ENCODE data around the gene SV2B.

SV2B gene

DNA sequence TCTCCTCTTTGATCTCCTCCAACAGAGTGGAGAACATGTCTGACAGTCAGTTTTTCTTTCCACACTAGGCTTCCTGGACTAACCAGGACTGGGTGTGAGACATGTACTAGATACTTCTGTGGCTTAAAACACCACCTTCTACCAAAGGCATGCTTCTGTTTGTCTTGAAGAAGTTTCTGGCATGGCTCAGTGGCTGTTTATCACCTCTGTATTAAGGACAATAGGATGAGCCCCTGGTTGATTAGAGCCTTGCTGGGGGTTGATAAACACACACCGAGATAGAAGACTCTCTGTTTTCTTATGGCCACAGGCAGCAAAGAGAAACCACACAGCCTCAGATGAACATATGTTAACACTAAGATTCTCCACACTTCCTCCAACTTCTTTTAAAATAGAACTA lies 40.5 kb downstream of the SV2B start:
- no peak for DNase-seq (ENCODE audit: low spot score)

DNA sequence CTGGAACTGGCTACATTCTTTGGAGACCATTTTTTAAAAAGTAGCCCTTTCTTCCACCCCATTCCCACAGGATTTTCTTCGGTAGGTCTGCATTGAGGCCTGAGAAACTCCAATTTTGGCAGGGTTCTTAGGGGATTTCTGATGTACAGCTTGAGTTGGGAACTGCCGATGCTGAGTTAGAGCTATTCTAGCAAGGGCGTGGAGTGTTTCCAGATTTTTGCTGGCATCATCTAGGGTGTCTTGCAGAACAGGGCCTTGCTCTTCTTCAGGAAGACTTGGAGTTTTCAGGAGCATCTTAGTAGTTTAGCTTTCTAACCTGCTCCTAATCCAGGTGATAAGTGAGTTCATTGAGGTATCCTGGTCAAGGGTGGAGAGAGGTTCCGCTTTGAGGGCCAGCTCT lies 41.0 kb downstream of the SV2B start:
- DNase-seq (ENCODE audit: low spot score): no peak

DNA sequence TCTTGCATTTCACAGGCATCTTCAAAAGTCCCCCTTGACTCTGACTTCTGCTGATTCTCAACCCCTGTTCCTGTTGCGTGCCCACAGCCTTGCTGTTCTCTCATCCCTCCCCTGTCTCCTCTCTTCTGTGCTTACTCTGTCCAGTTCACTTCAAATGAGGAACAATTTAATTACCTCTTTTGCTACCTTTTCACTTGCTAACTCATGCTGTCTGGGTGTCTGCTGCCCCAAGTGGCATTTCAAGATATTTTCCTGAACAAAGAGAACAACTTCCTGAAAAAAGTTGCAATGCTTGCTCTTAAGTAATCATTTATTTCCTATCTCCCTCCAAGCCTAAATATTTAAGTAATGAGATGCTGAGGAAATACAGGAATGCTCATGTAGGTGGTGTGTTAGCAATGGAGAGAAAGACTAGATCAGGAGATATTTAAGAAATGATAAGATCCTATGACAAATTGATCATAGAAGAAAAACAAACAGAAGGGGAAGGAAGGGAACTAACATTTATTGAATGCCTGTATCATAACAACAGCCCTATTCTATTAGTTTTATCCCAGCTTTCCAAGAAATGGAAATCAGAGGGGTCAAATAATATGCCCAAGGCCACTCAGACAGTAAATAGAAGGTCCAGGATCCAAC lies 42.2 kb downstream of the SV2B start:
- peak; percentile 24 for DNase-seq (ENCODE audit: low spot score)

DNA sequence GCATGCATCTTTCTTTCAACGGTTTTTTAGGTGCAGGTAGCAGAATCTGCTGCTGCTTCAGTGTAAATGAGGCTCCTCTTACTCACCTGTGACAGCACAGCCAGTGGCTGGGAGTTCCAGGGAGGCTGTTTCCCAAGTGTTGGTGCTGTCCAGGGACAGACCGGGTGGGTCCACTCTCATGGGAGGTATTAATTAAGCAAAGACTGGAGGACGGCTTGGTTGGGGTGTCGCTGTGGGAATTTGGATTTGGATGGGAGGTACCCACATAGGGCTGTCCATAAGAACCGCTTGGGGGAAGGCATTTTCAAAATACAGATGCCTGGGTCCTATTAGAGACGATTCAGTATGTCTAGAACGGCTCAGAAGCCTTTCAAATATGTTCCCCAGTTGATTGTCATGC lies 42.9 kb downstream of the SV2B start:
- no peak for DNase-seq (ENCODE audit: low spot score)

DNA sequence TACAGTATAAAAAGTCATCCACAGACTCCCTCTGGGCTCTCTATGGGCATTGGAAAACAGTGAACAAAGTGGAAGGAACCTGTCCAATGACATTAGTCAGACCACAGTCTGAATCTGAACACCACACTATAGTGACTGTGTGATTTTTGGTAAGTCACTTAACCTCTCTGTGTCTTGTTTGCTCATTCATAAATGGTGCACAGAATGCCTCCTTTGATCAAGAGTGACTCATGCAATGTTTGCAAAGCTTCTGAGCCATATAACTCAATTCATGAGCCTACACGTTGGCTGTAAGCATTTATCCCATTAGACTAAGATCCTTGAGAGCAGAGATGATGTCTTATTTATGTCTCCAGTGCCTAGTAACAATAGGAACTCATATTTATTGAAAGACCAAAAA lies 46.7 kb downstream of the SV2B start:
- DNase-seq (ENCODE audit: low spot score): no peak

DNA sequence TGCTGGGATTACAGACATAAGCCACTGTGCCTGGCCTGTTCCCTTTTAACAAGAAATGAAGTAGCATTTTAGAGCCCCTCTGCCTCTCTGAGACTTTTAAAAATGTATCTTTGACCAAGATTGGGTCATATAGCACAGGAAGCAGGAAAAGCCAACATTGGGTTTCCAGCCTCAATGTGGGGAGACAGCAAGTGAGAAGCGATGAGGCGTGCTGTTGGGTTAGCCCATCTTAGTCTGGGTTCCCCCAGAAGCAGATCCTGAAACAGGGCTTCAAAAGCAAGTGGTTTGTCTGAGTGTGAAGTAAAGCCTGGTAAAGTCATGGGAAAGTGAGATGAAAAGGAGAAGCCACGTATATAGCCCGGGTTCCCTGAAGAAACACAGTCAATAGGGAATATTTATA lies 48.2 kb downstream of the SV2B start:
- no peak for DNase-seq (ENCODE audit: low spot score)

DNA sequence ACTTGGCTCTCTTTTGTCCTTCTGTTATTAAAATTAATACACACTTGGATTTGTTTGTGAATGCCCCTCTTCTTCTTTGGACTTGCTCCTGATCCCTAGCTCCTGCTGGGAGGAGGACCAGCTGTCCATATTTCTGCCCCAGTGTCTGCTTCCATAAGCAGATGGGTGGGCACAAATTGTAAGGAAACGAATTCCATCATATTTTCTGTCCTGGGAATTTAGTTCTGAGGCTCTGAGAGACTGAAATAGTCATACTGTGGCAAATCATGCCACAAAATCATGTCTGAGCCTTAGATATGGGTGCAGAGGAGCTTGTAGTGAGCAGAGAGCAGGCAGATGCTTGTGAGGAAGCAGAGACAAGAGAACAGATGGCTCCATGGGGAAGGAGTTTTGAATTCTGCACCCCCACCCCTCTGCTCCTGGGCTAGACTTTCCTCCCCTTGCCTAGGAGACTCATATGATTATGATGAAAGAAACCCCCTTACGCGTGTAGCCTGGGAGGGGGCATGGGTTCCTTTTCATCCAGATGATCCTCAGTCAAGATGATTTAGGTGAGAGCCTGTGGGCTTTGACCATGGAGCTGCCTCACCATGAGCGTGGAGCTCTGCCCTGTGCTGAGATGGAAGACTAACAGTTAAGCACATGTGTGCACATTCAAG lies 50.6 kb downstream of the SV2B start:
- no peak for DNase-seq (ENCODE audit: low spot score)

DNA sequence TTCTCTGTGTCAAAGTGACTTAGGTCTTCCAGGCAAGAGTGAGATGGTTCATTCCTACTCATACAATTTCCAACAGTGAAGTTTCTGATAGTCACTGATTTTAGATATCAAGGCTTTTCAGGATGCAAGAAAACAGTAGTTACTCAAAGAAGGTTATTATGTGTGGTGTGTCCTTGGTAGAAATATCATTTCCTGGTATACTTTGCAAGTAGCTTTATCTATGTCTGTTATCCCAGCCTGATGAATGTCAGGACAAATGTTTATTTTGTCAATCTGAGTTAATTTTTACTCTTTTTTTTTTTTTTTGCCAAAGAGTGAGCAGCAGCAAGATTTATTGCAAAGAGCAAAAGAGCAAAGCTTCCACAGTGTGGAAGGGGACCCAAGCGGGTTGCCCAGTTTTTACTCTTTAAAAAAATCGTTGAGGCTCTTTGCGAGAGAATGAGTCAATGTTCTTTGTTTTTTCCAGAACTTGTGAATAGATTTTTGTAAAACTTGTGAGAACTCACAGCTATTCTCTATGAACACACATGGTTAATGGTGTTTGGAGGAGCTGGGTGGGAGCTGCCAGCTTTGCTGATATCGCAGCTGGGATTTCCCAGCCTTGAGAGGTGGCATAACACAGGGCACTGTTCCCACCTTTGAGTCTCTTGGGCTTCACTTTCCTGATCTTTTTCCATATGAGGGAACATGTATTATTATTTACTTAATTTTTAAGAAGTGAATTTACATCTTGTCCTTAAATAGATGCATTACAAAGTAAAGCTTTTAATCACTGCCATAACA lies 51.9 kb downstream of the SV2B start:
- DNase-seq (ENCODE audit: low spot score): no peak

DNA sequence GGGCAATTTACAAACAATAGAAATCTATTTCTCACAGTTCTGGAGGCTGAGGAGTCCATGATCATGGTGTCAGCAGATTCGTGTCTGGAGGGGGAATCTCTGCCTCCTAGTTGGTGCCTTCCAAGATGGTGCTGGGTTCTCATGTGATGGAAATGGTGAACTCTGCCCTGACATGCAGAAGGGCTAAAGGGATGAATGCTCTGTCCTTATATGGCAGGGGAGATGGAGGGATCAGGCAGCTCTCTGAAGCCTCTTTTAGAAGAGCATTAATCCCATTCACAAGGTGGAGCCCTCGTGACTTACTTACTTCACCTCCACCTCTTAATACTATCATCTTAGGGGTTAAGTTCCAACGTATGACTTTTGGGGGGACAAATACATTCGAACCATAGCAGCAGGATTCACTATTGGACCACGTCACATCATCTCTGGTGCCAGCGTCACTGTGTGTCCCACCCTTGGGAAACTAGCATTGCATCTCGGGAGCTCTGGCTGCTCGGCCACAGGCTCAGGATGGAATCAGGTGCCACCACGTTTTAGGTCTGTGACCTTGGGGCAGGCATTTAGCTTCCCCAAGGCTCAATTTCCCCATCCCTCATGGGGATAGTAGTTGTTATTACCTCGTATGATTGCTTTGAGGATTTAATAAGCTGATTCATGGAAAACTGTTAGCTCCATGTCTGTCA lies 53.0 kb downstream of the SV2B start:
- DNase-seq (ENCODE audit: low spot score): no peak

DNA sequence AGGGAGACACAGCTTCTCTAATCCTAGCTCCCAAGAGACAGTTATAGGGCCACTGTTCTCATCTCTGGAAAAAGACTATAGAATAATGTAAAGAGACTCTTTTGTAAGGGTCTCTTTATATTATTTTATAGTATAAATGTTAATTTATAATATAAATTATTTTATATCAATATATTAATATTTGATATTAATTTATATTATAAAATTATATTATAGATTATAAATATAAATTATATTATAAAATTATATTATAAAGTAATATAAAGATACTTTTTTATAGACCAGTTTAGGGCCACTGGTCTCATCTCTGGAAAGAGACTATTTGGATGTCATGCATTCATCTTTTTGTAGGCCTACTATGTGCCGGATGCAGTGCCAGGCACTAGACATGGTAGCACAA lies 53.9 kb downstream of the SV2B start:
- DNase-seq (ENCODE audit: low spot score): no peak

DNA sequence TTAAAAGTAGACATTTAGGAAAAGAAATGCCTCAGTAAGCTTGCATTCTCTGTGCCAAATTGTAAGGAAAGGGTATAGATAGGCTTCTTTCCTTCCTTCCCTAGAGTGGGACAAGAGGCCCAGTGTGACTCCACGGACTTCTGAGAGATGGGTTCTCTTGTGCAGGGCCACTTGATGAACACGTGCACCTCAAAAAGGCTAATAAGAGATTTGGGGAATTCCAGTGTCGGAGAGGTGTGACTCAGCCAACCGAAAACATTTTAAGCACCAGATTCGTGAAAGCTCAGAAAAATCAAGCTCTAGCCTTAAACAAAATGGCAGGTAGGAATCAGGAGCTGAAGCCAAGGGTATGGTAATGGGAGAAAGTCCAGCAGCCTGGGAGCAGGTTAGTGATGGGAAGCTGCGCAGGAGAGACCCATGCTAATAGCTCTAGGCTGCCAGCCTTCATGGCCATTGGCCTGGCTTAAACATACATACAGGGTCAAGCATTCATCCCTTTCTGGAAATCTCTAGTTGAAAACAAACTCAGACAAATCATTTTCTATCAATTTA lies 56.2 kb downstream of the SV2B start:
- no peak for DNase-seq (ENCODE audit: low spot score)

DNA sequence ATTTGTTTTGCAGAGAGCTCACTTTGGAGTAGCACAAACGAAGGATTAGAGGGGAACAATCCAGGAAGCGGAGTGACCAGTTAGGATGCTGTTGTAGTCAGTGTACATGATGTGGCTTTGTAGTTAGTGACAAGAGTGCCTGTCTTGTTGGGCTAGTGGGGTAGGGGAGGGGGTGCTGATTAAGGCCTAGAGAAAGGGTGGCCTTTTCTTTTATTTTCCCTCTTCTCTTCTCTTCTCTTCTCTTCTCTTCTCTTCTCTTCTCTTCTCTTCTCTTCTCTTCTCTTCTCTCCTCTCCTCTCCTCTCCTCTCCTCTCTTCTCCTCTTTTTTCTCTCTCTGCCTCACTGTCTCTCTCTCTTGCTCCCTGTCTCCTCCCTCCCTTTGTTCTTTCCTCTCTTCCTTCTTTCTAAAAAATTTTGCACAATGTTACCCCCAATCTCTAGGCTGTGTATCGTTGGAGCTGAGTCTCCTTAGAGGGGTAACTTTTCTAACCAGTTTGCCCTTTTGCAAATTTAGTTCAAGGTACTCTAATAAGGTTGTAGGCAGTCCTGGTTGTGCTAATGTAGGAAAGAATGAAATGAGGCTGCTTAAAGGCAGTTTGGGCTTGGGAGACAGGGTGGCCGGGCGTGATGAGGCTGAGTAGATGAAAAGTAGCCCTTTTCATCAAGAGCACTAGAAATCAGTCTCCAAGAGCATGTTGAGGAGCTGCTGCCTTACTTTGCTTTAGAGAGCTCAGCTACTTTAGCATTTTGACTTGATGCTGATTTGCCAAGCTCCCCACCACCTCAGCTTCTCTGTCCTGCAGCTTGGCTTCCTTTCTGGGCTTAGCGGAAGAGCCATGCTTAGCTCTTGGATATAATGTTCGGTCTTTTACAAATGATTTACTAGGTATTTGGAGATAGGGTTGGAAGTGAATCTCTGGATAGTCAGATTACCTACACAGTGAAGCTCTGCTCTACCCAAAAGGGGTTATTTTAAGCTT lies 58.6 kb downstream of the SV2B start:
- DNase-seq (ENCODE audit: low spot score): no peak

DNA sequence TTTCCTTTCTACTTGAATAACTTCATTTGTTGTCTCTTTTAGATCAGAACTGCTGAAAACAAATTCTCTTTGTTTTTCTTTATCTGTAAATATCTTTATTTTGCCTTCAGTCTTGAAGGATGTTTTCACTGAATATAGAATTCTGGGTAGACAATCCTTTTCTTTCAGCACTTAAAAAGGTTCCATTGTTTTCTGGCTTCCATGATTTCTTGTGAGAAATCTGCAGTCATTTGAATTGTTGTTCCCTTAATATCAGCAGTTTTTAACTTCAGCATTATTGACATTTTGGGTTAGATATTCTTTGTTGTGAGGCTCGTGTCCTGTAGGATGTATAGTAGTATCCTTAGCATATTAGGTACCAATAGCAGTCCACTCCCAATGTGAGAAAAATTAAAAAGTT lies 65.8 kb downstream of the SV2B start:
- DNase-seq (ENCODE audit: low spot score): no peak

DNA sequence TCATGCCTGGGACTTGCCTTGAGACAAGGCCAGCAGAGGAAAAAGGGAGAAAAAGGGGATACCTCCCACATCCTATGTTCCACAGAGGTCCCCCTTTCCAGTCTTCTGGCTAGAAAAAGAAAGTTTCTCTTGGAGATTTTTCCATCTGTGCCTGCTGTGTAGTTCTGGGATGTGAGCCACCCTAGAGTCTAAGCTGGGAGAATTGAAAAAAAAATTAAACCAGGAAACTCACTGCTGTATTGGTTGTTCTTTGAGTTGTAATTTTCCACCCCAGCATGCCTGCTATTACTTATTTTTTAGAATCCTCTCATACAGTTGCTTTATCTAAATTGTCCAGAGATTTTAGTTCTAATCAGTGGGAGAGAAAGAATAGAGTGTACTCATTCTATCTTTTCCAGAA lies 68.4 kb downstream of the SV2B start:
- DNase-seq (ENCODE audit: low spot score): no peak

DNA sequence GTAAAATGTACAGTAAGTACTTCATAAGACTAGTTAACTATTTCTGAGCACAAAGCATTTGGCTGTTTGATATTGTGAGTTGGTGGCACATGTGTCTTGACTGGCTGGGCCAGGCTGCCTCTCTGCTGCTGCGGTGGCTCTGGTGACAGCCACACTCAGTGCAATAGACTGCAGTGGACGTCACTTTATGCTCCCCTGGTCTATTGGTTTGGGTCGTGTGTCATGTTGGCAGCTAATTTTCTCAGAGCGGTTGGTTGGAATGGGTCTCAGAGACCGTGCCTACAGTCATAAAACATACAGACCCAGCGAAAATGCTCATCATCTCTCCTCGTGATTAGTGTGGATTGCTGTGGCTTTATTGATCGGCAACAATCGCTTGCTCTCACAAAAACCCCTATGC lies 71.3 kb downstream of the SV2B start:
- no peak for DNase-seq (ENCODE audit: low spot score)

DNA sequence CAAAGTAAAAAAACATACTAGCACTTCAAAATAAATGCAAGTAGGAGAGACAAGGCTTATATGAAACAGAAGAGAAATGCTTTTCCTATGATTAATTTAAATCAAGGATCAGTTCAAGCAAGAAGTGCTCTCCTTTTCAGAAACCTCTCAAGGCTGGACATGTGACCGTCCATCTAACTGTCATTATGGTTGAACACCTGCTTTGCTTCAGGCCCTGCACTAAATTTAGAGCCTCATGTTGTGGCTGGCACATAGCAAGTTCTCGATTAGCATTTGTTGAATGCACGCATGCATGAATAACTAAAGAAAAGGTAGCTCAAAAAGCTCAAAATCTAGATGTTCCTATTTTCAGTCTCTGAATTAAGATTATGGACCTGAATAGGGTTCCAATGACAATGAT lies 82.0 kb downstream of the SV2B start:
- DNase-seq (ENCODE audit: low spot score): no peak

DNA sequence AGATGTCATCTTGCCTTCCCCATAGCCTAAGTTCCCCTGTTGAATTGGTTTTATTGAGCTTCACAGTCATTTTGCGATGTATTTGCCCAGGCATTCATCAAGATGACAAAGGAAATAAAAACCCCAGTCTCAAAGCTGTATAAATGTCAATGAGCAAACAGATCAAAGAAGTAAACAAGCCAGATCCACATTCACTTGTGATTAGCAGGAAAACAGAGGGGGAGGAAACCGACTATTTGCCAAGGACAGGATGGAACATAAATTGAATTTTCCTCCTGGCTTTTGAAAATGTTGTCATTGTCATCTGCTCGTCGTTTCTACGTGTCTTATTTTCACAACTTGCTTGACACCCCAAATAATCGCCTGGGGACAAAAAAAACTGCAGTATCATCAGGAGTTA lies 83.5 kb downstream of the SV2B start:
- no peak for DNase-seq (ENCODE audit: low spot score)

DNA sequence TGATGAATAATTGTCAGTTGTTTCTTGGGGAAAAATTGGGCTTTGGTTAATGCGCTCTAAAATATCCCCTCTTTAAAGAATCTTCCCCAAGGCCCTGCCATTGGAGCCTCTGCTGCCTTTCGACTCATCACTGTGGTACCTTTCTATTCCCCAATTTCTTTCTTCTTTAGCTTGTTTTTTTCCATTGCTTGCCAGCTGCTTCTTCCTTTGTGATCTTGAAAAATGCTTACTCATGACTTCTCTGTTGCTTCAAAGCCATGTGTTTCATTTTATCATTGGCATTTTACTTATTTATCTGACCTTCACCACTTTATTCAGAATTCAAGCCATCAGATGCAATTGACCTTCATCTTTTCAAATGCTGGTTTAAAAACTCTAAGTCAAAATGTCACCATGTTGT lies 84.4 kb downstream of the SV2B start:
- no peak for DNase-seq (ENCODE audit: low spot score)

DNA sequence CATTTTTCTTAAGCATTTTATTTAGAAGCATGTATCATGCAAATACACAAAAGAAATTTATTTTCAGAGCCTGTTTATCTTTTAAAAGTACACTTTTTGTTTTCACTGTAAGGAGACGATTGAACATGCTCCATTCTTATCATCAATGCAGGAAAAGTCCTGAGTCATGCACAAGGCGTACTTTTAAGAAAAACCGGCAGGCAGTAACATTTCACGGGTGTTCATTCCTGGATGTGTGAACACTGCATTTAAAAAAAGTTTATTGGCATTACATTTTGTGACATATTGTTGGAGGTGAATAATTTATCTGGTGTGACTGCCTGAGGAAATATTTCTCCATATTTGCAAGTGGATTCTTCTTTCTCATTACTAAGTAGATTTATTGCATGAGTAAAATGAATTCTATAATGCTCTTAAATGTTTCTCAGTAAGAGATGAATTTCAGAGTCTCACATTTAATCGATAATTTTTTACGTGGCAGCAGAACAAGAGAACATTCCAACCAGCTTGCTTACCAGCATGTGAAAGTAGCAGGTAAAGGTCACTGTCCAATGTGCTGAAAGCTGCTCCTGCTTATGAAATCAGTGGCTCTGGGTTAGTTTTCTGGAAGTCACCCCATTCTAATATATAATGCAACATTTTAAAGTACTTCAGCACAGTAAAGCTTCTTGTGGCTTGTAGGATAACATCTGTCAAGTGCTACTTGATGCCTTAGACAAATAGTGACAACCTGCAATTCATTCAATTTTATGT lies 87.0 kb downstream of the SV2B start:
- peak; percentile 49 for DNase-seq (ENCODE audit: low spot score)

DNA sequence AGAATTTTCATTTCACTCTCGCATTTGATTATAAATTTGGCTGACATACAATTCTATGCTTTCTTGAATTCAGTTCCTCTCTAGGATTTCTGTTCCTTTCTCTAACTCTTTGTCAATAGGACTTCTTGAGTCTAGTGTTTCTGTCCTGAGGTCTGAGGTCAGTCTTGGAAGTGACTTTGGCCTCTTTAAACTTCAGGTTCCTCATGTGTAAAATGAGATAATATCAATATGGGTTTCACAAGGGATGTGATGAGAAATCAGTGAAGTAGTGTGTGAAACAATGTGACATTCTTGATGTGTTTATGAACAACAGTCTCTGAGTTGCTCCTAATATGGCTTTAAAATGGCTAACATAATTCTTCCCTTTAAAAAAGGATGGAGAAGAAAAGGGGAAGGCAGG lies 92.2 kb downstream of the SV2B start:
- DNase-seq (ENCODE audit: low spot score): no peak
